Head of caudate nucleus (tissue), 42 donors: Measurements from ENCODE around the gene CFAP53.

Experiments
- DNase-seq, 42 donors: peaks; one replicate each; pipeline versions ENCODE4 v3.0.0 to v3.0.0-alpha.2; 2020 to 2021; ENCODE audit warnings: mixed read lengths in 7 of 42
- intact Hi-C: fragments of 100-400 bp; cut with DNase I; formaldehyde crosslinking; loops from one replicate; pipeline ENCODE4 v1.15.0; 2022

CFAP53 gene

GRCh38 chr18:50203801-50204604 is 62.3 kb downstream of the CFAP53 start:
- peak in 41 of 42 donors; percentile 7 to 81 (median 57) for DNase-seq
- intact Hi-C loops, result no loop called here

DNA sequence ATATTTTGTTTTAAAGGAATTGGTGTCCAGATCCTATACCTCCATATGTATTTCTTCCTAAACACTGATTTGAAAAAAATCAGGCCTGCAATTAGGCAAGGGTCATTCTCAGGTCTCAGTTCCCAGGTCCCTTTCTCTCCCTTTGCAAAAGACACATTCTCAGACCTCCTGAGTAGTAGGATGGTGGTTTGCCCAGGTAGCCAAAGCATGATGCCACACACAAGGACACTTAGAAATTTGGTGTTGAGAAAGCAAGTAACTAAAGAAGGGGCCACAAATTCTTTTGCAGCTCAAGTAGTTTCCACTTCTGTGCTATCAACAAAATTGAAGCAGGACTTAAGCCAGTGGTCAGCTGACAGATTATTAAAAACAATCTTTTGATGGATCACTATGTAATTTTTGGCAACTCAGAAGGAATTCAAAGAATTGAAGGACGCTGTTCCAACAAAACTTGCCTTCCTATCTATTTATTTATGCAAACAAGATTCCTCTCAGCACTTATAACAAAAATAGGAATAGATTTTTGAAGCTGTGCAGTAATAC is 64.7 kb downstream of the CFAP53 start:
- intact Hi-C loops, result no loop called here
- DNase-seq, result no peak

- no peak for DNase-seq
- intact Hi-C loops, result no loop called here
Observed at GRCh38 chr18:50199921-50200320, 66.4 kb downstream of the CFAP53 start.

- intact Hi-C loops, result no loop called here
Observed at GRCh38 chr18:50199346-50199855, 66.9 kb downstream of the CFAP53 start.

DNA sequence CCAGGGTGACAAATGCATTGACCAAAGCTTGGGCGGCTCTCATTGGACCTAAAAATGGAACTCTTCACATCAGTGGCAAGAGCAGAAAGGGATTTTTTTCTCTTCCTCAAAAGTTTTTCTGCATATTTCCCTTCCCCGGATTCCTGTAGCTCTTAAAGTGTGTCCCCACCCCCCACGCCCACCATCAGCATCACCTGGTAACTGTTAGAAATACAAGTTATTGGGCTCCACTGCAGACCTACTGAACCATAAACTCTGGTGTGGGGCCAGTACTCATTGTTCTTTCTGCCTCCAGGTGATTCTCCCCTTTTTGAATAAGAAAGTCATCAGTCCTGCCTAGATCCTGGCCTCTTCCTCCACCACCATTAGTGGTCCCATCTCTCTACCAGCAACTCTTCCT is 70.0 kb downstream of the CFAP53 start:
- DNase-seq, result no peak
- intact Hi-C loops, result no loop called here

More at GRCh38 chr18:50199346-50199855, 66.9 kb downstream of the CFAP53 start:
- DNase-seq, result no peak

DNA sequence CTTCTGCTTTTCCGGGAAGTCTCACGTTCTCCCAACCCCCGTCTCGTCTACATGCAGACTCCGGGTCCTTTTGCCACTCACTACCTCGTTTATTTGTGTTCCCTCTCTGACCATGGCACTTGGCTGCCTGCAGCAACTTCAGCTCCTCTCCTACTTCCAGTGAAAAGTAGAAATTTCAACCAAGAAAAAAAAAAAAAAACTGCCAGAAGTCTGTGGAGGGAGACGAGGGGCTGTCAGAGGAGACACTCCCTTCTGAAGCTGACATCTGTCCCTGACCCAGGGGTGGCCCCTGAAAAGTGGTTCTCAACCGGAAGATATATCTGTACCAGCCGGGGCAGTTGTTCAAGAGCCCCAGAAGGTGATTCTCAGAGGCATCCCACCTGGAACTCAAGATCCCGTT is 70.6 kb downstream of the CFAP53 start:
- intact Hi-C loops, result no loop called here
- DNase-seq, result no peak

DNA sequence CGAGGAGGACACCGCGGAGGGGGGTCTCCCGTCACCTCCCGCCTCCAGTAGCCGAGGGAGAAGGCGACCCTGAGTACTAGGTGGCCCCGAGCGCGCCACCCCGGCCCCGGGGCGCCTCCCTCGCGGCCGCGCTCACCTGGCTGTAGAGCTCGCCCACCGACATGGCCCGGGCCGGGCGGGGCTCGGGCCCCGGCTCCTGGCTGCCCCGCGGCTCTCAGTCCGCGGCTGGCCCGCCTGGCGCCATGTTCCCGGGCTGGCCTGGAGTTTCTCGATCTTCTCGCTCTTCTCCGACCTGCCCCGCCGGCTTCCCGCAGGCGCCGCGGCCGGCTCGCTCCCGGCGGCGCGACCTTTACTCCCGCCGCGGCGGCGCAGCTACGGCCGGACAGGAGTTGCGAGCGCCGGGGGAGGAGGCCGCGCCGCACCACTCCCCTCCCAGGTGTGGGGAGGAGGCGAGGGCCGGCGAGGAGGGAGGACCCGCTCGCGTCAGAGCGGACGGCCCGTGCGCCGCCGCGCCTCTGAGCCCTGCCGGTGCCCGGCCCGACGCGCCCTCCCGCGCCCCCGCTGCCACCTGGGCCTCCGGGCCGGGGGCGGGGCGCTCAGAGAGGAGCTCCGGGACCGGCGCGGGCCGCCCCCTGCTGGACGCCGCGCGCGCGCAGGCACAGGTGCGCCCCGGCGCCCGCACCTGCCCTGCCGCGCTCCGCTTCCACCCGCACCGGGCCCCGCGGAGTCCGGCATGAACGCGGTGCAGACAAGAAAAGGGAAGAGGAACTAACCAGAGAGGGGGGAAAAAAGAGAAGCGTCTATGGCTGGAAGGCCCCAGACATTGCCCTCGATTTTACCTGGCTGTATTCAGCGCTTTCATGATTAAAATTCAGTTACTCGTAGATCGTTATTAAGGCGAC is 71.4 kb downstream of the CFAP53 start, which contains the start of gene MYO5B:
Gene MYO5B (minus strand): TSS at position 517 of the 902 bp plus-strand sequence. CDS start 354 bp downstream, at position 163.
- peak in 15 of 42 donors; percentile 11 to 56 (median 24) for DNase-seq
- intact Hi-C loops, result no loop called here

GRCh38 chr18:50193796-50194630 is 72.3 kb downstream of the CFAP53 start:
- peak in 1 of 42 donors; percentile 8 for DNase-seq
- intact Hi-C loops, result no loop called here

DNA sequence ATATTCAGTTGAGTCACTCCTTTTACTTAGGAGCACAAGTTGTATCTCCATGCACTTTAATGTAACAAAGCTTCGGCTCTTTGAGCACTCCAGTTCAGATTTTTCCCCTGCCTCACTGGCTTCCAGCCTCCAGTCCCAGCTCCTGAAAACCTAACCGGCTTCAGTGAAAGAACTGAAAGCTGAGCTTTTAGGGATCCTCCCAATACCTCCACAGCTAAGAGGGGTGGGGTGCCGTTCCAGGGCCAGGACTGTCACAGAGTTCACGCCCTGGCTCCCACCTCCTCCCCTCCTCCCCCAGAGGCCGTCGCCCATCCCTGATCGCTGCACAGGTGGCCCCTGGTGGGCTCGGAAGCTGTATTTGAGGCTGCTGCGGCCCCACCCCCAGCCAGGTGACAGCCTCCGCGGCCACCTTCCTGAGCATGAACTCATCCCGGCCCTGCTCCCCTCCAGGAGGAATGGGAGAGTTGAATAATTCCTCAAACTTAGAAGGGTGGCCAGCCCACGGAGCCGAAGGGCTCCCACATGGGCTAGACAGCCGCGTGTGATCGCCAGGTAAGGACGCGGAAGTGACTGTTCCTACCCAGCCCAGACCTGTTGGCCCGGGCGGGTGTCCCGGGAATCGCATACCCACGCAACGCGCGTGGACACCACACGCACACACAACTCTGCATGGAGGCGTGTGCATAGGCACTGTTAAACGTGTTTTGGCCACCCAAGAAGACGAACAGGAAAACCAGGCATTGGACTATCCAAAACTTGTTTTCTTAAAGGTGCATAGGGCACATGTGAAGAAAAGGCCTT is 73.1 kb downstream of the CFAP53 start:
- intact Hi-C loops, result no loop called here
- no peak for DNase-seq

- intact Hi-C loops, result no loop called here
Observed at GRCh38 chr18:50190926-50191325, 75.4 kb downstream of the CFAP53 start.

DNA sequence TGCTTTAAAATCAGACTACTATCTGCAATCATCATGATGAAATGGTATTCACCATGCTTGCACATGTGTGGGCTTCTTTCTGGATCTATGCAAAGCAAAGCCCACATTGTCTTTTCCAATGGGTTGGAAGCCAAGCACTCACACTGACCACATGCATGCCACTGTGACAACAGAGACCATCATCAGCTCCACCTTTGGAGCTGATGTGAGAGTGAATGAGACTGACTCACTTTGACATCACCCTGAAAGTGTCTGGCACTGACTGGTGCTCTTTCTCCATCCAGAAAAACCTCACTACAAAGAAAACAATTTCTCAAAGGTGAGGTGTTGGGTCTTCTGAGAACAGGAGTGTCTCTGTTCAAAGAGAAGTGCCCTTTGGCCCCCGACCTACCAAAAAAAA is 76.1 kb downstream of the CFAP53 start:
- intact Hi-C loops, result no loop called here
- DNase-seq, result no peak

More at GRCh38 chr18:50190926-50191325, 75.4 kb downstream of the CFAP53 start:
- no peak for DNase-seq

DNA sequence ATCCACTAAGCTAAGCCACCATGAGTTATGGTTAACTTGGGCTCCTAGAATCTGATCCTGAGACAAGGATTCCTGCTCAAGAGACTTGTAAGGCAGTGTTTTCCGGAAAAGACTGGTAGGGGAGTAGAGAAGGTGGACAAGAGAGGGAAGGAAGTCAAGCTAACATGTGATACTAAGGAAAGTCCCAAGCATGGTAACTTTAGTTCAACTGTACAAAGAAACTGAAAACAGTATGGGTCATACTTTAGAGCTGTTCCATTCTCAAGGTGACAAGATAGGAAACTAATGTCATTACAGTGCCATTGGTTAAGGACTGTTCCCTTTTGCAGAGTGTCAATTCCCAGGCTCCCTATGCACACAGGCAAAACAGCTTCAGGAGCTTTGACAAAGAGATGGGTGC is 77.1 kb downstream of the CFAP53 start:
- no peak for DNase-seq
- intact Hi-C loops, result no loop called here

- intact Hi-C loops, result no loop called here
- DNase-seq, result no peak
Observed at GRCh38 chr18:50188652-50189051, 77.6 kb downstream of the CFAP53 start.

GRCh38 chr18:50187659-50188058 is 78.6 kb downstream of the CFAP53 start:
- intact Hi-C loops, result no loop called here
- DNase-seq, result no peak

- no peak for DNase-seq
- intact Hi-C loops, result no loop called here
Observed at GRCh38 chr18:50186385-50186784, 79.9 kb downstream of the CFAP53 start.

DNA sequence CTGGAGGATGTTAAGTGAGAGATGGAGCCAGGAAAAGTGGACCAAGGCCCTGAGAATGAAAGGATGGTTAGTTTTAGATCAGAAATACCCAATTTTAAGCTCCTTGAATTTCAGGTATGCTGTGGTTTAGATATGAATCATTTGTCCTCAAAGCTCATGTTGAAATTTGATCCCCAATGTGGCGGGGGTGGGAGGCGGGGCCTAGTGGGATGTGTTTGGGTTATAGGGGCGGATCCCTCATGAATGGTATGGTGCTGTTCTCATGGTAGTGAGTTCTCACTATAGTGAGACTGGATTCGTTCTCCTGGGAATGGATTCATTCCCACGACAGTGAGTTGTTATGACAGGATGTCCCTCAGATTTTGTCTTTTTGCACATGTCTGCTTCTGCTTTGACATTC is 82.7 kb downstream of the CFAP53 start:
- no peak for DNase-seq
- intact Hi-C loops, result no loop called here

- intact Hi-C loops, result no loop called here
- DNase-seq, result no peak
Observed at GRCh38 chr18:50182511-50182910, 83.8 kb downstream of the CFAP53 start.

DNA sequence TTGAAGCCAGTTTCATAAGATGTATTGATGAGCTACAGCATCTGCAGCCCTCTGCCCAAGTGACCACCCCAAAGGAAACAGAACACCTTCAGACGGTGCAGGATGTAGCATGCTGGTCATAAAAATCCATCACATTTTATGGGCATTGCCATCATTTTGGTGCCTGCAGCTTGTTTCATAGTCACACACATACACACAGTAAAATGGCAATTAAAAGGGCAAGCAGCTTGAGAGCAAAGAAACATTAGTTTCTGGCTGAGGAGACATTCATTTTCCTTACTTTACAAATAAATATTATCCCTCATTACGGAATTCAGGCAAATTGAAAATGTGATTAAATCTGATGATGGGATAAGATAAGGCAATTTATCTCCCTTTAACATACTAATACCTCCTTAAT is 84.7 kb downstream of the CFAP53 start:
- no peak for DNase-seq
- intact Hi-C loops, result no loop called here
